H1 (cell line): ENCODE data around the gene RNF126. TPM values are rescaled to one million over a fixed set of nuclear protein-coding genes. Genes with fewer than 3 reads are reported as not detected.

Experiments used
- CTCF ChIA-PET: fragments of 300-600 bp; sonication (Branson Sonifier 250); formaldehyde crosslinking; loops from one replicate; lab custom pipeline; 2021; ENCODE audit not compliant: partially characterized antibody; lab: Charles Lee
- POLR2A ChIA-PET: fragments of 300-600 bp; sonication (Branson Sonifier 250); formaldehyde crosslinking; loops from one replicate; lab custom pipeline; 2021; ENCODE audit warnings: inconsistent platforms; ENCODE audit not compliant: partially characterized antibody; lab: Charles Lee
- DNase-seq, 2 experiments: peaks; one replicate each; pipeline versions ENCODE4 v3.0.0 to v3.0.0-alpha.2; 2010 to 2022; ENCODE audit warnings: low spot score in 2 of 2, low read depth in 1 of 2, mixed read lengths in 1 of 2
- FAIRE-seq: peaks from 2 replicates; lab custom pipeline; 2011; peaks lifted over from hg19 to GRCh38; lab: Jason Lieb, UNC
- H2AFZ ChIP-seq: 2 replicates; pipeline ENCODE4 v1.8.1; 2012; ENCODE audit warnings: low read length, inconsistent platforms
- H2AK5ac ChIP-seq: 2 replicates; pipeline ENCODE4 v1.6.1; 2013; ENCODE audit warnings: low read depth, low read length
- H2BK120ac ChIP-seq: replicated peaks from 2 replicates; pipeline ENCODE3; 2013; ENCODE audit warnings: low read depth, low read length, inconsistent platforms
- H2BK12ac ChIP-seq: 2 replicates; pipeline ENCODE4 v1.6.1; 2013; ENCODE audit warnings: low read depth, low read length
- H2BK15ac ChIP-seq: 2 replicates; pipeline ENCODE4 v1.6.1; 2013; ENCODE audit warnings: low read length
- H2BK20ac ChIP-seq: 2 replicates; pipeline ENCODE4 v1.6.1; 2013; ENCODE audit warnings: low read length
- H2BK5ac ChIP-seq: 2 replicates; pipeline ENCODE4 v1.6.1; 2013; ENCODE audit warnings: low read depth, low read length
- H3K14ac ChIP-seq: 2 replicates; pipeline ENCODE4 v1.6.1; 2013; ENCODE audit warnings: inconsistent platforms; ENCODE audit not compliant: insufficient read length
- H3K18ac ChIP-seq: 2 replicates; pipeline ENCODE4 v1.6.1; 2013; ENCODE audit warnings: low read length; ENCODE audit errors: extremely low read depth
- H3K23ac ChIP-seq: 2 replicates; pipeline ENCODE4 v1.6.1; 2013; ENCODE audit warnings: inconsistent platforms; ENCODE audit not compliant: insufficient read length
- H3K23me2 ChIP-seq: 2 replicates; pipeline ENCODE4 v1.6.1; 2013; ENCODE audit warnings: low read depth, low read length
- H3K27ac ChIP-seq: 2 replicates; pipeline ENCODE4 v1.6.1; 2011; ENCODE audit warnings: low read depth, low read length, inconsistent platforms
- H3K27me3 ChIP-seq, 4 experiments: replicated peaks in 1 of 4; 1 replicate in 1 of 4; 2 replicates in 3 of 4; pipeline versions ENCODE4 v1.6.1 to v1.8.1; 2011 to 2013; ENCODE audit warnings: low read length in 3 of 4, mild to moderate bottlenecking in 3 of 4, inconsistent platforms in 2 of 4, mixed read lengths in 2 of 4, moderate library complexity in 1 of 4; ENCODE audit not compliant: control insufficient read depth in 3 of 4, insufficient read depth in 3 of 4; ENCODE audit errors: extremely low read depth in 1 of 4
- H3K36me3 ChIP-seq, 4 experiments: 2 replicates each; pipeline versions ENCODE4 v1.6.1 to v1.8.1; 2011 to 2013; ENCODE audit warnings: mild to moderate bottlenecking in 4 of 4, low read length in 3 of 4, moderate library complexity in 2 of 4, control low read depth in 1 of 4, inconsistent platforms in 1 of 4; ENCODE audit not compliant: insufficient read depth in 4 of 4, control insufficient read depth in 2 of 4
- H3K4ac ChIP-seq: replicated peaks from 2 replicates; pipeline ENCODE3; 2013; ENCODE audit warnings: low read length, low read depth, mixed read lengths, inconsistent platforms; ENCODE audit not compliant: insufficient read length
- H3K4me1 ChIP-seq, 4 experiments: replicated peaks in 1 of 4; 1 replicate in 1 of 4; 2 replicates in 3 of 4; pipeline versions ENCODE4 v1.6.1 to v1.8.1; 2011 to 2013; ENCODE audit warnings: low read length in 3 of 4, inconsistent platforms in 2 of 4, mixed read lengths in 1 of 4; ENCODE audit not compliant: insufficient read depth in 4 of 4, control insufficient read depth in 3 of 4
- H3K4me2 ChIP-seq, 2 experiments: 2 replicates each; pipeline versions ENCODE4 v1.6.1 to v1.8.1; 2011 to 2013; ENCODE audit warnings: low read depth in 2 of 2, low read length in 2 of 2, control low read depth in 1 of 2, inconsistent platforms in 1 of 2, mild to moderate bottlenecking in 1 of 2; ENCODE audit not compliant: insufficient read depth in 1 of 2
- H3K4me3 ChIP-seq, 4 experiments: fragments of 200-600, 300-600 bp in 1 of 4; sonication (generic), shearing (Covaris generic), sonication (Bioruptor Twin) in 1 of 4; 2 replicates each; pipeline versions ENCODE4 v1.5.1 to v1.8.1; 2011 to 2016; ENCODE audit warnings: low read length in 4 of 4, low read depth in 3 of 4, control low read depth in 2 of 4, inconsistent platforms in 2 of 4, mild to moderate bottlenecking in 2 of 4, mixed read lengths in 1 of 4, moderate library complexity in 1 of 4; ENCODE audit not compliant: insufficient read depth in 2 of 4; ENCODE audit errors: extremely low read depth in 1 of 4
- H3K56ac ChIP-seq: replicated peaks from 2 replicates; pipeline ENCODE3; 2013; ENCODE audit warnings: low read depth, mild to moderate bottlenecking, mixed read lengths, low read length, inconsistent platforms; ENCODE audit not compliant: insufficient read length
- H3K79me1 ChIP-seq: 2 replicates; pipeline ENCODE4 v1.6.1; 2013; ENCODE audit warnings: low read depth, low read length, control low read depth
- H3K79me2 ChIP-seq, 2 experiments: 2 replicates each; pipeline versions ENCODE4 v1.6.1 to v1.8.1; 2012 to 2013; ENCODE audit warnings: low read length in 2 of 2, mild to moderate bottlenecking in 2 of 2, inconsistent platforms in 1 of 2; ENCODE audit not compliant: insufficient read depth in 2 of 2, control insufficient read depth in 1 of 2
- H3K9ac ChIP-seq, 4 experiments: replicated peaks in 1 of 4; 1 replicate in 1 of 4; 2 replicates in 3 of 4; pipeline versions ENCODE4 v1.6.1 to v1.8.1; 2011 to 2013; ENCODE audit warnings: low read depth in 3 of 4, low read length in 3 of 4, control low read depth in 2 of 4, mild to moderate bottlenecking in 2 of 4, moderate library complexity in 2 of 4, inconsistent platforms in 1 of 4; ENCODE audit errors: extremely low read depth in 1 of 4
- H3K9me3 ChIP-seq, 2 experiments: 2 replicates each; pipeline versions ENCODE4 v1.6.1 to v1.8.1; 2012 to 2013; ENCODE audit warnings: mild to moderate bottlenecking in 2 of 2, moderate library complexity in 2 of 2, control low read depth in 1 of 2, inconsistent platforms in 1 of 2, low read depth in 1 of 2, low read length in 1 of 2, mixed read lengths in 1 of 2; ENCODE audit not compliant: insufficient read depth in 2 of 2
- H4K20me1 ChIP-seq, 2 experiments: replicated peaks in 1 of 2; 2 replicates each; pipeline versions ENCODE3 to v1.8.1; 2011 to 2013; ENCODE audit warnings: inconsistent platforms in 2 of 2, low read length in 2 of 2, mild to moderate bottlenecking in 1 of 2; ENCODE audit not compliant: insufficient read depth in 2 of 2, control insufficient read depth in 1 of 2
- H4K5ac ChIP-seq: 2 replicates; pipeline ENCODE4 v1.6.1; 2013; ENCODE audit warnings: low read length, low read depth, mixed read lengths, inconsistent platforms; ENCODE audit not compliant: insufficient read length
- H4K8ac ChIP-seq: 2 replicates; pipeline ENCODE4 v1.8.0; 2013; ENCODE audit warnings: mild to moderate bottlenecking, moderate library complexity, low read length, inconsistent platforms; ENCODE audit not compliant: insufficient read depth; ENCODE audit errors: extremely low read depth
- H4K91ac ChIP-seq: replicated peaks from 2 replicates; pipeline ENCODE3; 2013; ENCODE audit warnings: low read length, mixed read lengths, inconsistent platforms; ENCODE audit not compliant: insufficient read length
- KDM5A ChIP-seq: fragments of 200-600 bp; IDR thresholded peaks from 2 replicates; pipeline ENCODE4 v1.7.1; 2012; ENCODE audit warnings: mild to moderate bottlenecking, low read length, inconsistent platforms, mixed read lengths
- WGBS, 2 experiments: shearing (Covaris generic) in 1 of 2; methylation state at CpG; one replicate each; pipeline versions ENCODE4 v1.1.6 to v1.1.7; 2013 to 2015; ENCODE audit warnings: low lambda C conversion rate in 2 of 2, mixed read lengths in 2 of 2, inconsistent platforms in 1 of 2, low coverage in 1 of 2, missing lambda C conversion rate in 1 of 2; ENCODE audit not compliant: insufficient replicate concordance in 2 of 2, insufficient coverage in 1 of 2, insufficient read length in 1 of 2; ENCODE audit errors: extremely low coverage in 1 of 2, missing lambda C conversion rate in 1 of 2; 5-methylcytosine and 5-hydroxymethylcytosine counted together
- polyA plus RNA-seq, 7 experiments: library from polyadenylated mRNA; depleted of rRNA in 3 of 7; stranded (reverse) in 5 of 7; unstranded in 2 of 7; fragments of >200 nt in 5 of 7; fragments of 200-250 nt in 2 of 7; gene quantifications; 1 replicate in 5 of 7; 2 replicates in 1 of 7; 4 replicates in 1 of 7; pipeline versions ENCODE4 v1.2.1 to v1.2.3, GENCODE V29; 2011 to 2013; ENCODE audit warnings: missing spikeins in 2 of 7, mixed read lengths in 2 of 7
- total RNA-seq: library from RNA; stranded (reverse); fragmentation: NEBNext Ultra II Directional; extraction: Animal tissue kit (Norgen Biotek cat#: 25700); gene quantifications from 2 replicates; pipeline ENCODE4 v1.2.1, GENCODE V29; 2021

RNF126 gene
- total and polyA plus RNA-seq, 2 of the 8 experiments (the other 6 are each of a cell fraction or from before 2014, with no cell fraction given), result 21.8 to 68.0 TPM

DNA sequence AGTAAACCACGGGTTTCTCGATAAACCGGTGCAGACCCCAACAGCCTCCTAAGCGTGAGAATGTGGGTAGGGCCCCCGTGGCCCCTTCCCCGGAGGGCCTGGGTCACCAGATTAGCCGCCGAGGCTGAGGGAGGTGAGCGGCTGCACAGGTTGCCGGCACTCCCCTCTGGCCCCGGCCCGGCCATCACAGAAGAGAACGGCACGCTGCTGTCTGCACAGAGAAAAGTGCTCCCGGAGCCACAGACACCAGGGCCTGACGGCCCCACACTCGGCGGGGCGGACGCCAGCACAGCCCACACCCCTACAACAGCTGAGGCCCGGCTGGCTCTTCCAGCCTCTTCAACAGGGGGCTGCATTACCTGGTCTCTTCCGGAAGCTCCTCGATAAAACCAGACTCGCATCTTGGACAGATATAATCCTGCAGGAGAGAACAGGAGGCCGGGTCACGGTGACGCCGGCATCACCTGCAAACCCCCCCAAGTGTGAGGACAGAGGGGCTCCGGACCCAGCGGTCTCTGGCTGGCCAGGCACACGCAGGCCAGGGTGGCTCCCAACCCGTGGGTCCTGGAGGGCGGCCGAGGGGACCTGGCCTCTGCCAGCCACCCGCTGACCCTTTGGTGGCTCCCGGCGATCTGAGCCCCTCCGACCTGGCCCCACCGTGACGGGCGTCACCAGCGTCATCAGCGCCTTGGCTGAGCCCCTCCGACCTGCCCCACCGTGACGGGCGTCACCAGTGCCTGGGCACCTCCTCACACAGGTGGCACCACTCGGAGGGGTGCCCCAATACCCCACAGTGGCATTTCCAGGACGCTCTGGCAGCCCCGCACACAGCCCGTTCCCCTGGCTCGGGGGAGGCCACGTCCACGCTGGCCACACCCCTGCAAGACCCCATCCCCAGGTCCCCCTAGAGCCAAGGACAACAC lies 10.3 kb downstream of the RNF126 start:
- WGBS, 2 experiments, result 88% methylated on average over 40 of the region's 54 CpGs; no CpG with 5 or more reads in 1 of the 2 experiments
- peaks cover 14 to 55% of the 10 kb centered on the region in 2 experiments for H3K79me2 ChIP-seq
- no peak for TF ChIP-seq KDM5A

More for the DNA sequence above, 10.3 kb downstream of the RNF126 start:
- Histone ChIP-seq H3K27ac (no peak overlapping the region), H3K14ac (no peak overlapping the region), H2BK20ac (no peak overlapping the region), H3K4me2 (no peak overlapping the region), H3K9ac (no peak overlapping the region), H3K56ac (no peak overlapping the region), H4K8ac (peak overlapping the region; percentile 71; the same call in 1 of the 2 replicates), H2AK5ac (no peak overlapping the region), H4K20me1 (peaks cover 35 to 40% of the 10 kb centered on the region in 2 experiments), H2BK120ac (no peak overlapping the region), H3K4me1 (no peaks in the 10 kb centered on the region), H4K91ac (no peak overlapping the region), H3K18ac (no peak overlapping the region), H3K4ac (no peak overlapping the region), H3K23me2 (no peaks in the 10 kb centered on the region), H2BK12ac (no peak overlapping the region), H2BK15ac (no peak overlapping the region), H3K27me3 (no peaks in the 10 kb centered on the region), H2BK5ac (no peak overlapping the region), H3K36me3 (peaks cover 2 to 49% (median 11%) of the 10 kb centered on the region in 4 experiments; a peak in 6 of 8 replicates), H2AFZ (no peak overlapping the region), H3K4me3 (no peak overlapping the region), H3K79me1 (peaks cover 18% of the 10 kb centered on the region), H3K9me3 (no peaks in the 10 kb centered on the region), H3K23ac (no peak overlapping the region), H4K5ac (no peak overlapping the region)
- FAIRE-seq (no peak), DNase-seq (no peak)
- ChIA-PET POLR2A (interaction anchor here (1.3 kb wide), 1 partner anchor 28 kb away, joined by 3 read pairs; no protein-coding TSS in a partner anchor), CTCF (no interaction called here)
